HG02798 (cell line): Measurements from ENCODE around the gene GALNS.
"Not testable (repeated sequence)": the region's sequence is repeated elsewhere in the genome, so short reads cannot be mapped to it uniquely, and the experiment has no call there.

ENCODE experiments used
- ATAC-seq: cut with Tn5 transposase; IDR thresholded peaks from one replicate; pipeline ENCODE4 v1.9.1; 2021; ENCODE audit warnings: mild to moderate bottlenecking; ENCODE audit not compliant: unreplicated experiment, poor library complexity

Gene GALNS

DNA sequence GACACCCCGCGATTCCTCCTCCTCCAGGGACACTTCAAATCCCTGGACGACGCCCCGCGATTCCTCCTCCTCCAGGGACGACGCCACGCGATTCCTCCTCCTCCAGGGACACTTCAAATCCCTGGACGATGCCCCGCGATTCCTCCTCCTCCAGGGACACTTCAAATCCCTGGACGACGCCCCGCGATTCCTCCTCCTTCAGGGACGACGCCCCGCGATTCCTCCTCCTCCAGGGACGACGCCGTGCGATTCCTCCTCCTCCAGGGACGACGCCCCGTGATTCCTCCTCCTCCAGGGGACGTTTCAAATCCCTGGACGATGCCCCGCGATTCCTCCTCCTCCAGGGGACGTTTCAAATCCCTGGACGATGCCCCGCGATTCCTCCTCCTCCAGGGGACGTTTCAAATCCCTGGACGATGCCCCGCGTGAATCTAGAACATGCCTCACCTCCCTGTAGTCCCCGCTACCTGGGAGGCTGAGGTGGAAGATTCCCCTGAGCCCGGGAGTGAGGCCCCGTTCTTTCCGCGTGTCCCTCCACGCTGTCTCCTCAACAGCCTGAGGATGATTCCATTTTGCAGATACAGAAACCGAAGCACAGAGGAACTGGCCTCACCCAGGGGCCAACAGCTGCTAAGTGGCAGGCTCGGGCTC lies 33.1 kb upstream of the GALNS start:
- ATAC-seq, result not testable (repeated sequence)

GRCh38 chr16:88888461-88889387 lies 32.0 kb upstream of the GALNS start:
- ATAC-seq, result no peak

DNA sequence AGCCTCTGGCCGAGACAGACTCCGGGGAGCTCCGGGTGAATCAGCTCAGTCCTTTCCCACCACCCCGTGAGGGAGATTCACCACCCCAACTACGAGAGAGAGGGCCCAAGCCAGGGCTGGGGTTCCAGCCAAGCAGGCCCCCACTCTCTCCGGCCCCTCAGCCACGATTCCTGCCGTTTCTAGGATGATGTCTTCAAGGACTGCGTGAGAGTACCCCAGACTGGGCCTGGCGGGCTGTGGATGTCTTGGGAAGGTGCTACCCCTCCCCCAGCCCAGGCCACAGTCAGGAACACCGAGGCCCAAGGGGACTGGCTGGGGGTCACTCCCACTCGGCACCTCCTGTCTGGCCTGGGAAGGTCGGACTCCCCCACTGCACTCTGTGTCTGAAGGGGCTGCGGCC lies 31.3 kb upstream of the GALNS start:
- no peak for ATAC-seq

DNA sequence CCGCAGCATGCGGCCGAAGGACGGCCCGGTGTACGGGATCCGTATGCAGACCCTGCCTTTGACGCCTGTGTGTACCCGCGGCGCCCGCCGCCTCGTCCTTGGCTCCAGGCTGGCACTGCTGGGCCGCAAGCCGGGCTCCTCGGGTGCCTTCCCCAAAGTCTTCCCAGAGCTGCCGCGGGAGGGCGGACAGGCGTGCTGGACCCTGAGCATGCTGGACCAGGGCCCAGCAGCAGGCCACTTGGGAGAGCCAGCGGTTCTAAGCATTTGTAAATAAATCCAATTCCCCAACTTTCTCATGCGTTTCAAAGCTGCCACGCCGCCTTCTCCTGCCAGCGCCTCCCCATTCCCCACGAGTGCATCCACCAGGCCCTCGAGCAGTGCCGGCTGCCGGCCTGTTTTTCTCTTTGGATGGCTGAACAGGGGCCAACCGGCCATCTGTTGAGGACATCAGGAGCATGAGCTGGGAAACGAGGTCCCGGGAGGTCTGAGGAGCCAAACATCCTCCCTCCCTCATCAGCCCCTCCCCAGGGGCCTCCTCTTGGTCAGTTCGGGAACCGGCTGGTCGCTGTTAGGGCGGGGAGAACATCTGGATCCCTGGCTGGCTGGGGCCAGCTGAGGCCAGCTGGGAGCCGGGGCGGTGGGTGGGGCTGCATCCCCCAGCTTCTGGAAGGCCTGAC lies 30.2 kb upstream of the GALNS start:
- no peak for ATAC-seq

DNA sequence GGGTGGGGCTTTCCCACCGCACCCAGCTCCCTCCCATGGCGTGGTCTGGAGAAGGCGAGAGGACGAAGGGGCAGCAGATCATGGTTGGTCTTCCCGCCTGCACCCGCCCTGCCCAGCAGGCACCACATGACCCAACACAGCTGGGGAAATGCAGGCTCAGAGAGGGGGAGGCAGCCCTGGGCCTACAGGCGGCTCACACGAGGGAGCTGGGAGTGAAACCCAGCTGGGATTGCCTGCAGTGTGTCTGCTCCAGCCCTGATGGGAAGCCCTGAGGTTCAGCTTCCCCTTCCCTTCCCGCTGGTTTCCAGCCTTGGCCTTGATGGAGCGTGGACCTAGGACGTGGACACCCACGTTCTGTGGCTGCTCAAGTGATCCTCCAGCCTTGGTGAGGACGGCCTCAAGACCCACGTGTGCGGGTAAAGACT lies 29.7 kb upstream of the GALNS start:
- ATAC-seq, result no peak

GRCh38 chr16:88885693-88886280 lies 29.0 kb upstream of the GALNS start:
- no peak for ATAC-seq

GRCh38 chr16:88884569-88885271 lies 28.0 kb upstream of the GALNS start:
- no peak for ATAC-seq

DNA sequence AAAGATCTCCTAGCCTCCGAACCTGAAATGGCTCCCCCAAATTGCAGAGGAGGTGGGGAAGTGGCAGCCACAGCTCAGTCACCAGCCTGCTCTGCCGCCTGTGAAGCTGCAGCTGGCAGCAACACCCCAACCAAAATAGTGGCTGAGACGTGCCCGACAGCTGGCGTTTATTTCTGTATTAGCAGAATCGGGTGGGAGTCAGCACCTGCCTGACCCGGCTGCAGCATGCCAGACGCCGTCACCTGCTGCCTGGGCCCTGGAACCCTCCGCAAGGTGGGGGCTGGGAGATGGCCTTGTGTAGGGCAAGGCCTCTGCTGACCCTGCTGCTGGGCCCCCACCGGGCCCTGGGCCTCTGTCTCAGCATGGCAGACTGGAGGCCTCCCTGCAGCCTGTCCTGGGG lies 27.2 kb upstream of the GALNS start:
- no peak for ATAC-seq

- ATAC-seq, result no peak
Measured at GRCh38 chr16:88883117-88883895, 26.6 kb upstream of the GALNS start.

- ATAC-seq, result no peak
Measured at GRCh38 chr16:88882358-88883030, 25.7 kb upstream of the GALNS start.

- ATAC-seq, result no peak
Measured at GRCh38 chr16:88881675-88882357, 25.1 kb upstream of the GALNS start.

- no peak for ATAC-seq
Measured at GRCh38 chr16:88881007-88881615, 24.4 kb upstream of the GALNS start.

DNA sequence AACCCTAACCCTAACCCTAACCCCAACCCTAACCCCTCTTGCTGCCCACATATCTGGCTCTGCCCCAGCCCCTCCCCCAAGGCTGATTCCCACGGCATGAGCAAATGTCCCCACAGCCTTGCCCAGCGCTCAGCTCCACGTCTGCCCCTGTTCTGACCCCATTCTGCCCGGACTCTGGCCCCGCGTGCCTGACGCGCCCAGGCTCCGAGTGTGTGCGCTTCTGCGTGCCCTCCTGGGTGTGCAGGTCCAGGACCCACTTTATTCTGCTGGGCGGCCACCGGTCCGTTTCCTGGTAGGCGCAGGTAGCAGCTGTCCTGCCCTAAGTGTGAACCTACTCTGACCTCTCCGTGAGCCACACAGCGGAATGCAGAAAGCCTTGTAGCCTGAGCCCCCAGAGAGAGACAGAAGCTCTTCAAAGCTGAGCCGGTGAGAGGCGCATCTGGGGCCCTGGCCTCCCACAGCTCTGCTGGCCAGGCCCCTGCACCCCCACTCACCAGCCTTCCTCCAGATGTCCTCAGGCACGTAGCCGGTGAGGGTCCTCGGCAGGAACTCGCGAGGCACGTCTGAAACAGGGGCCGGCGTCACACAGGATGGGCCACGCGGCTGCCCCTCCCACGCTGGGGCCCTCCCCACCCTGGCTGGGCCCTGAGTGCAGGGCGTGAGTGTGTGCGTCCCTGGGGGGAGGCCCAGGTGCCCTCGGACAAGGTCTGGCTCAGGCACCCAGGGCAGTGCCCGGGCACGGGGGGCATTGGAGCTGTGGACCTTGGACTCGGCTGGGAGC lies 23.7 kb upstream of the GALNS start:
- no peak for ATAC-seq

GRCh38 chr16:88879788-88880055 lies 23.0 kb upstream of the GALNS start:
- no peak for ATAC-seq

DNA sequence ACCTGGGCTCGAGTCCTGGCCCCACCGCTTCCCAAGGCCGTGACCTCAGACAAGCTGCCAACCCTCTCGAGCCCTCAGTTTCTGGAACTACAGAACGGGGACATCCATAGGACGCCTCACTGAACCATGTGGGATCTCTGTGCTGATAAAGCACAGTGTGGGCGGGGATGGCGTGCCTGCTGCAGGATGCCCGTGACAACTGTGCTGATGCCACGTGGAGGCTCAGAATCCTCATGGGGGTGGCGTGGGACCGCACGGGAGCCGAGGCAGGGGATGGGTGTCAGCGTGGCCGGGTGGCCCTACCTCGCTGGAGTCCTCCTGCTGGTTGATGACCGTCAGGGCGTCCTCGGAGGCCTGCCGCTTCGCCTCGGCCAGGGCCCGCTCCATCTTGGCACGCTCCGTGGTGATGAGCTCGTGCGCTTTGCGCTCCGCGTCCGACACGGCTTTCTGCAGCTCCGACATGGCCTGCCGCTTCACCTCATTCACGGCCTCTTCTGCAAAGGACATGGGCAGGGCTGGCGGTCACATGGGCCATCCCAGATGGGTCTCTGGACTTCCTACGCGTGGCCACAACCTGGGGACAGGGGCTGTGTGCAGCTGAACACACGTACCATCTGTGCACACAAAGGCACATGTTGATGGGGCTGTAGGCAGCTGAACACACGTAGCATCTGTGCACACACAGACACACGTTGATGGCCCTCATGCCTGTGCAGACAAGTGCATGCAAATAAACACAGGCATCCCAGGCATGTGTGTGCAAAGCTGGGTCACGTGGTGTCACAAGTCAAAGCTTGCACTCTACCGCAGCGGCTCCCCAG lies 22.4 kb upstream of the GALNS start:
- ATAC-seq, result no peak

- ATAC-seq, result no peak
Measured at GRCh38 chr16:88878356-88878755, 21.6 kb upstream of the GALNS start.
